CMK (cell line): ENCODE results near the gene SLC12A6.
"Not testable (repeated sequence)": the region's sequence is repeated elsewhere in the genome, so short reads cannot be mapped to it uniquely, and the experiment has no call there.

Experiments used
- DNase-seq: peaks from one replicate; pipeline ENCODE4 v3.0.0-alpha.2; 2010; ENCODE audit warnings: low read depth

The SLC12A6 gene

GRCh38 chr15:34193272-34193671 lies 144.3 kb downstream of the SLC12A6 start:
- DNase-seq = not testable (repeated sequence)

DNA sequence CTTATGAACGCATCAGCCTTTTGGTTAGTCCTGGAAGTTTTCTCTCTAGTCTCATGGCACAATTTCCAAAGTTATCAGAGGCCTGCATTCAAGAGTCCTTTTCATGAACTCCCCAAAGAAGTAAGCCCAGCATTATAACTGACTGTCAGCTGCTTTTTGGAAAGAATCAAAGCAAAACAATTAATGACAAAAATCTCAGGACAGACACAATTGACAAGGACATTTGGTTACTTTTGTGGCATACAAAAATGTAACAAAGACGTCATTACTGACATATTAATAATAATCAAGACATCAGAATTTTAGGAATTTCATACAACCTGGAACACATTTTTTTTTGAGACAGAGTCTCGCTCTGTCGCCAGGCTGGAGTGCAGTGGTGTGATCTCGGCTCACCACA lies 148.9 kb downstream of the SLC12A6 start:
- DNase-seq = no peak

DNA sequence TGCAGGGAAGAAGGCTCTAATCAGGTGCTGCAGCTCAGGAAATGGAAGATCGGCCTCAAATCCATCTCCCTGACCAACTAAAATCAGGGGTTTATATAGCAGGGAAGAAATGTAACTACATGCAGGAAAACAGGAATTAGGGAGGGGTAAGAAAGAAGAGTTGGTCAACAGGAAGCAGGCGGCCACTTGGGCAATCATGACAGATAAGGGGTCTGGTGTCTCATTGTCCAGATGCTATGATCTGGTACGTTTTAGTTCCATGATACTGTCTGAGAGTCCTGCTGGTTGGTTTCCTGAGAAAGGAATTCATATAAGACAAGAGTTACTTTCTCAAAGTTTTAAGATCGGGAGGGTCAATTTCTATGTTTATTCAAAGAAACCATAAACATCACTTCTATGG lies 151.9 kb downstream of the SLC12A6 start:
- DNase-seq = no peak

GRCh38 chr15:34182942-34183341 lies 154.6 kb downstream of the SLC12A6 start:
- no peak for DNase-seq
